Fibroblast of pulmonary artery (primary cell): ENCODE results near the gene CEP44.

Source experiments
- DNase-seq: peaks from one replicate; pipeline ENCODE4 v3.0.0-alpha.2; 2010; ENCODE audit warnings: low read depth
- H3K4me3 ChIP-seq: replicated peaks from 2 replicates; pipeline ENCODE4 v1.5.1; 2011; ENCODE audit warnings: low read depth, mild to moderate bottlenecking, control low read depth, low read length, moderate library complexity
- TF ChIP-seq, protein P1 (sequence below): IDR thresholded peaks from 2 replicates; pipeline ENCODE4 v1.5.1; 2011; ENCODE audit warnings: mild to moderate bottlenecking, control low read depth, low read length, inconsistent platforms; ENCODE audit errors: missing control alignments

Gene CEP44

DNA sequence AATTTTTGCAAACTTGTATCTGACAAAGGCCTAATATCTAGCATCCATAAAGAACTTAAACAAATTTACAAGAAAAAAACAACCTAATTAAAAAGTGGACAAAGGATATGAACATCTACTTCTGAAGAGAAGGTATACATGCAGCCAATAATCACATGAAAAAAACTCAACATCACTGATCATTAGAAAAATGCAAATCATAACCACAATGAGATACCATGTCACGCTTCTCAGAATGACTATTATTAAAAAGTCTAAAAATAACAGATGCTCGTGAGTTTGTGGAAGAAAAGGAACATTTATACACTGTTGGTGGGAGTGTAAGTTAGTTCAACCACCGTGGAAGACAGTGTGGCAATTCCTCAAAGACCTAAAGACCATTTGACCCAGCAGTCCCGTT is 24.0 kb downstream of the CEP44 start:
- no peak for DNase-seq
- no peak overlapping the region for H3K4me3 ChIP-seq
- TF ChIP-seq, protein P1, sequence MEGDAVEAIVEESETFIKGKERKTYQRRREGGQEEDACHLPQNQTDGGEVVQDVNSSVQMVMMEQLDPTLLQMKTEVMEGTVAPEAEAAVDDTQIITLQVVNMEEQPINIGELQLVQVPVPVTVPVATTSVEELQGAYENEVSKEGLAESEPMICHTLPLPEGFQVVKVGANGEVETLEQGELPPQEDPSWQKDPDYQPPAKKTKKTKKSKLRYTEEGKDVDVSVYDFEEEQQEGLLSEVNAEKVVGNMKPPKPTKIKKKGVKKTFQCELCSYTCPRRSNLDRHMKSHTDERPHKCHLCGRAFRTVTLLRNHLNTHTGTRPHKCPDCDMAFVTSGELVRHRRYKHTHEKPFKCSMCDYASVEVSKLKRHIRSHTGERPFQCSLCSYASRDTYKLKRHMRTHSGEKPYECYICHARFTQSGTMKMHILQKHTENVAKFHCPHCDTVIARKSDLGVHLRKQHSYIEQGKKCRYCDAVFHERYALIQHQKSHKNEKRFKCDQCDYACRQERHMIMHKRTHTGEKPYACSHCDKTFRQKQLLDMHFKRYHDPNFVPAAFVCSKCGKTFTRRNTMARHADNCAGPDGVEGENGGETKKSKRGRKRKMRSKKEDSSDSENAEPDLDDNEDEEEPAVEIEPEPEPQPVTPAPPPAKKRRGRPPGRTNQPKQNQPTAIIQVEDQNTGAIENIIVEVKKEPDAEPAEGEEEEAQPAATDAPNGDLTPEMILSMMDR: no peak

DNA sequence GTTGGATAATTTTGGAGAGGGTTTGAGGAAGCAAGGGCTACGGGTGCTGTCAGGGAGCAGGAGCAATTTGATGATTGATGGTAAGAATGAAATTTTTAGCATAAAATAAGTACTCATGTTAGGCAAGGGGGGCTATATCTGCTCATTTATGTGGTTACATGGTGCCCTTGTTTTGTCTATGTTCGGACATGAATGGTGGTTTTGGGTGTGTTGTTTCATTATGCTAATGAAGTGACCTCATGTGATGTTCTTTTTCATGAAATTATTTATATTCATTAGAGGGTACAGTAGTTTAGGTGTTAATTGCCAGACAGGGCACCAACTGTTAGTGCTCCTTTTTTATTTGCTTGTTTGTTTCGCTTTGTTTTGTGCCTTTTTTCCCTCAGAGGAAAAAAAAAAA is 29.3 kb downstream of the CEP44 start:
- no peak overlapping the region for H3K4me3 ChIP-seq
- no peak for DNase-seq
- TF ChIP-seq, protein P1: no peak

DNA sequence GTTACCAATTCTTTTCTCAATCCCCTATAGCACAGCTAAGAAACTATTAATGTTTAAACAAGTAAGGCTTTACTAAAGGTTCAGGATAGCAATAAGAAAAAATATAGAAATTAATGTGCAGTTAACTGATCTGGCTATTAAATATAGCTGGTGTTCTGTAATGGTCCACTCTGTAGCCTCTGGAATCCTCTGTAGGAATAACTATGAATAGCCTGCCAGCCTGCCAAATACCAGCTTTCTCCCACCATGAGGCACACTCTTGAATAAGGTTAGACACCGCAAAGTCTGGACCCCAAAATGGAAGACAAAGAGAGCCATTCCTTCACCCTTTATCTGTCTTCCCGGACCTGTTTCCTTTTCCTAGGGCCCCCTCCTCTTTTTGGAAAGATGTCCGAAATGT is 30.6 kb downstream of the CEP44 start:
- DNase-seq: no peak
- TF ChIP-seq, protein P1: no peak
- no peak overlapping the region for H3K4me3 ChIP-seq

DNA sequence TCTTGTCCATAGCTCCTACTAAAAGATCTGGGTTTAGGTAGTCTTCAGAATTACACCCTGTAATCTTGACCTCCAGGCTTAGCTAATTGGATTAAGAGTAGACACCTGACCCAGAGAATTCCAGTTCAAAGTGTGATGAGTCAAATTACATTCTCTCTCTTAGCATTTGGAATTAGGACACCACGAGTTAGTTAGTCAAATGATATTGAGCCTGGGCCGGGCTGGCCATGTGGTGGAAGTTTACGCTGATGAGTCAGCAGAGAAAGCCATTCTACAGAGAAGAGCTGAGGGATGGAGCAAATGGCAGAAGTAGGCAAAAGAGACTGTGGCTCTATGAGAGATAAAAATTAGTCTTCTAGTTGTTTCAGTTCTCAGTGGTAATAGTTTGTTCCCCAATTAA is 31.1 kb downstream of the CEP44 start:
- no peak overlapping the region for H3K4me3 ChIP-seq
- TF ChIP-seq, protein P1: no peak
- peak; percentile 5 for DNase-seq

DNA sequence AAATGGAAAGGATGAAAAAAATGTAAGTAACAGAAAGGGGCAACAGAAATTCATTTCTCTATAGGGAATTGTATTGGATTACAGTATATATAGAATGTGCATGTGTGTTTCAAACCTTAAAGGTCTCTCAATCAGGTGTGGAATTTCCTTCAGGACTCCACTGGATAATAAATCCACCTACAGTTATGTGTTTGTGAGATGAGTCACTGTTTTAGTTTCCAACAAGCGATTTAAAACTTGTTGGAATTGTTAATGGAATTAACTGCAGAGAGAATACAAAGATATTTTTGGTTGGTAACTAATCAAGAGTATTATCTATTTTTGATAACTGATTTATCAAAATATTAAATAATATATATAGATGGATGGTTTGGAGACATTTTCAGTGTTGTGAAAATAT is 32.8 kb downstream of the CEP44 start:
- TF ChIP-seq, protein P1: no peak
- DNase-seq: no peak
- H3K4me3 ChIP-seq: no peak overlapping the region

DNA sequence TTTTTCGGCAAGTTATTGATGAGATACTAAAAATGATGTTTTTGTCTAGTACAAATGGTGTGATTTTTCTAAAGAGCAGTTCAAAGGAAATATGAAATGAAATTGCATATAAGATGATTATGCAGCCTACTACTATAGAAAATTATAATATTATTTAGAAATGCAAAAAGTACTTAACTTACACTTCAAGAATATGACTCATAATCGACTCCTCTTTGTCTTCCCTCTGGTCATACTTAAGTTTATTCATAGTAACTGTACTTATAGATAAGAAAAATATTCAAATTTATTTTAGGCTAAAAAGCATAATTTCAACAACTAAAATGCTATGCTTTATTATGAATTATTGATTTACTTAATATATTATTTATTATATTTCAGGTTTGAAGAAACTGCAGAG is 33.2 kb downstream of the CEP44 start:
- DNase-seq: peak; percentile 16
- no peak overlapping the region for H3K4me3 ChIP-seq
- TF ChIP-seq, protein P1: no peak

DNA sequence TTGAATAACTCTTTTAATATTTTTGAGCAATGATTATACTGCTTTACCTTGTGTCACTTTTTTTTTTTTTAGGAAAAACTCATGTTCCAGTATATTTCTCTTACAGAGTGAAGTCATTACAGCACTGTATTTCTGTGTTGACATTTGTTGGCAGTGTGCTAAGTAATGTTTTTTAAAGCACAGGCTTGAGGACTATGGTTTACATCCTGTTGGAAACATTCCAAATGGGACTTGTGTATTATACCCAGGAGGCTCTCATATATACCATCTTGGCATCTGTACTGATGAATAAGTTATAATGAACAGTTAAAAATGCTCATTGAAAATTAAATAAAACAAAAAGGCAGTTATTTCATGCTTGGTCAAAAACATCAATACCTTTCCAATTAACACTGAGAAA is 33.8 kb downstream of the CEP44 start:
- TF ChIP-seq, protein P1: no peak
- DNase-seq: peak; percentile 68
- no peak overlapping the region for H3K4me3 ChIP-seq
